Activated gamma-delta T cell treated with anti-CD3 and anti-CD28 coated beads, Interleukin-2, amount 50 U/mL, for 16 hours (primary cell): ENCODE data around the gene DRC7.
A peak's percentile ranks its signal among the peaks of the same experiment; 100 is the strongest.
"Not testable (repeated sequence)": the region's sequence is repeated elsewhere in the genome, so short reads cannot be mapped to it uniquely, and the experiment has no call there.

Source experiments
- DNase-seq: peaks from one replicate; pipeline ENCODE4 v3.0.0-alpha.2; 2020; ENCODE audit warnings: low read depth

Gene DRC7

DNA sequence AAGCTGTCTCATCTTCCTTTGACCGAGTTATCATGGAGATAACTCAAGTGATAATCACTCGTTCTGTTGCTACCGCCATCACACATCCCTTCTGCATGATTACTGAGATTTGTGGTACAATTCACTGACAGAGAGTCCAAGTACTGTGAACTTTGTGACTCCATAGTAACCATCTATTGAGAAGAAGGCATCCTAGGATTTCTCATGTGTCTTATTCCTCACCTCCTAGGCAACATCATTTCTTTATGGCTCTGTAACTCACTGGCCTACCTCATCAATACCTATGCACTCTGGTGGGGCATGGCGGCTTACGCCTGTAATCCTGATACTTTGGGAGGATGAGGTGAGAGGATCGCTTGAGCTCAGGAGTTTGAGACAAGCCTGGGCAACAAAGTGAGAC is 19.4 kb downstream of the DRC7 start:
- DNase-seq, result no peak

GRCh38 chr16:57720142-57720575 is 25.6 kb downstream of the DRC7 start:
- DNase-seq, result peak; percentile 24

GRCh38 chr16:57721356-57722209 is 27.0 kb downstream of the DRC7 start:
- no peak for DNase-seq

GRCh38 chr16:57722210-57722499 is 27.5 kb downstream of the DRC7 start:
- DNase-seq, result no peak

GRCh38 chr16:57722651-57723050 is 28.0 kb downstream of the DRC7 start:
- DNase-seq, result no peak

- DNase-seq, result no peak
These were observed 28.6 kb downstream of the DRC7 start for GRCh38 chr16:57723170-57723569.

DNA sequence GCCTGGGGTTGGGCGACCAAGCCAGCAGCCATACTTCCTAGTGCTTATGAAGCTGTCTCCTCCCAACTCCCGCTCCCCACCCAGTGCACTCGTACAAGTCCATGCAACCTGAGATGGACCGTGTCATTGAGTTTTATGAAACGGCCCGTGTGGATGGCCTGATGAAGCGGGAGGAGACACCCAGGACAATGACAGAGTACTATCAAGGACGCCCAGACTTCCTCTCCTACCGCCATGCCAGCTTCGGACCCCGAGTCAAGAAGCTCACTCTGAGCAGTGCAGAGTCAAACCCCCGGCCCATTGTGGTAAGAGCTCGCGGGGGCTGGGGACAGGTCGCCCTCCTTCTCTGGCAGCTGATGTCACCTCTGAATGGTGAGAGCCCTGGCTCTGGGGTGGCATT is 29.9 kb downstream of the DRC7 start:
- no peak for DNase-seq

GRCh38 chr16:57725151-57725550 is 30.5 kb downstream of the DRC7 start:
- no peak for DNase-seq

GRCh38 chr16:57725554-57725953 is 30.9 kb downstream of the DRC7 start:
- no peak for DNase-seq

DNA sequence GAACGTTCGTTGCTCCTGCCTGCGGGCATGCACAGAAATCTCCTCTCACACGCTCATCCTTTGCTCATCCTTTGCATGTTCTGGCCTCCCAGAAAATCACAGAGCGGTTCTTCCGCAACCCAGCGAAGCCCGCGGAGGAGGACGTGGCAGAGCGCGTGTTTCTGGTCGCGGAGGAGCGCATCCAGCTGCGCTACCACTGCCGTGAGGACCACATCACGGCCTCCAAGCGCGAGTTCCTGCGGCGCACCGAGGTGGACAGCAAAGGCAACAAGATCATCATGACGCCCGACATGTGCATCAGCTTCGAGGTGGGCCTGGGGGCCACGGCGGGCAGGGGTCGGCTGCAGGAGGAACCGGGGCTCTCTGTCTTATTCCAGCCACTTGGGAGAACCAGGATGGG is 31.4 kb downstream of the DRC7 start:
- DNase-seq, result no peak

DNA sequence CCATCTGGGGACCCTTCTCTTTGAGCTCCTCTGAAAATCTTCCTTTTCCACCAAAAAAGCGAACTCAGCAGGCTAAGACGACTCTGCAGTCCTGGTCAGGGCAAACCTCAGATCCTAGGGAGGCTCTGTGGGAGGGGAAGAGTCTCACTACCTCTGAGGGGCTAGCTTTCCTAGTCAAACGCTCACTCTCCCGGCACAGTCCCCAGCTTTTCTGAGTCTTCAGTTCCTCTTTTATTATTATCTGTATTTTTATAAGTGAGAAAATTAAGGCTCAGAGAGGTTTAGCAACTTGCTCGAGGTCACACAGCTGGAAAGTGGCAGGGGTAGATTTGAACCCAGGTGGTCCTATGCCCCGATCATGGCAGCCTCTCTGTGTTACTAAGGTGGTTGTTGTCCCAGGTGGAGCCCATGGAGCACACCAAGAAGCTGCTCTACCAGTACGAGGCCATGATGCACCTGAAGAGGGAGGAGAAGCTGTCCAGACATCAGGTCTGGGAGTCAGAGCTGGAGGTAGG is 31.9 kb downstream of the DRC7 start:
- DNase-seq, result no peak

DNA sequence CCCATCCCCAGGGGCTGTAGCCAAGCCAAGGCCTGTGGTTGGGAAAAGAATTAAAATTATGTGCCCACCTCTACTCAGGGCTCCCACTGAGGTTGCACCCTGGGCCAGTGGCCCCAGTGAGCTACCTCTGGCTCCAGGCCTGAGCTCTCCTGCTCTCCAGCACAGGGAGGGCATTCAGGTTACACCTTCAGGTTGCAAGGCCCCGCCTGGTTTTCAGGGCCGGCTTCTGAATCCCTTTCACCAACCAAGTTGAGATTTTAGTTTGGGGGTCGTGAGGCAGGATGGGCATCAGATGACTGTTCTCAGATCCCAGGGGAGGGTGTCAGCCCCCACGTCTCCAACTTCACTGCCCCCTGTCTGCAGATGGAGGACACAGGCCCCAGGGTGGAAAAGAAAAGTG is 33.0 kb downstream of the DRC7 start:
- no peak for DNase-seq

GRCh38 chr16:57728336-57729181 is 34.0 kb downstream of the DRC7 start:
- no peak for DNase-seq

DNA sequence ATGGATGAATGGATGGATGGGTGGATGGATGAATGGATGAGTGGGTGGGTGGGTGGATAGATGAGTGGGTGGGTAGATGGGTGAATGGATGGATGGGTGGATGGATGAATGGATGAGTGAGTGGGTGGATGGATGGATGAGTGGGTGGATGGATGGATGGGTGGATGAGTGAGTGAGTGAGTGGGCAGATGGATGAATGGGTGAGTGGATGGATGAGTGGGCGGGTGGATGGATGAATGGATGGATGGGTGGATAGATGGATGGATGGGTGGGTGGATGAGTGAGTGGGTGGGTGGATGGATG is 34.5 kb downstream of the DRC7 start:
- DNase-seq, result no peak

DNA sequence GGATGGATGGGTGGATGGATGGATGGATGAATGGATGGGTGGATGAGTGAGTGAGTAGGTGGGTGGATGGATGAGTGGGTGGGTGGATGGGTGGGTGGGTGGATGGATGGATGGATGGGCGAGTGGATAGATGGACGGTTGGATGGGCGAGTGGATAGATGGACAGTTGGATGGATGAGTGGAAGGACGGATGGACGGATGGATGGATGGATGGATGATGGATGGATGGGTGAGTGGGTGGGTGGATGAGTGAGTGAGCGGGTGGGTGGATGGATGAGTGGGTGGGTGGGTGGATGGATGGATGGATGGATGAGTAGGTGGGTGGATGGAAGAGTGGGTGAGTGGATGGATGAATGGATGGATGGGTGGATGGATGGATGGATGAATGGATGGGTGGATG is 35.2 kb downstream of the DRC7 start:
- not testable (repeated sequence) for DNase-seq

DNA sequence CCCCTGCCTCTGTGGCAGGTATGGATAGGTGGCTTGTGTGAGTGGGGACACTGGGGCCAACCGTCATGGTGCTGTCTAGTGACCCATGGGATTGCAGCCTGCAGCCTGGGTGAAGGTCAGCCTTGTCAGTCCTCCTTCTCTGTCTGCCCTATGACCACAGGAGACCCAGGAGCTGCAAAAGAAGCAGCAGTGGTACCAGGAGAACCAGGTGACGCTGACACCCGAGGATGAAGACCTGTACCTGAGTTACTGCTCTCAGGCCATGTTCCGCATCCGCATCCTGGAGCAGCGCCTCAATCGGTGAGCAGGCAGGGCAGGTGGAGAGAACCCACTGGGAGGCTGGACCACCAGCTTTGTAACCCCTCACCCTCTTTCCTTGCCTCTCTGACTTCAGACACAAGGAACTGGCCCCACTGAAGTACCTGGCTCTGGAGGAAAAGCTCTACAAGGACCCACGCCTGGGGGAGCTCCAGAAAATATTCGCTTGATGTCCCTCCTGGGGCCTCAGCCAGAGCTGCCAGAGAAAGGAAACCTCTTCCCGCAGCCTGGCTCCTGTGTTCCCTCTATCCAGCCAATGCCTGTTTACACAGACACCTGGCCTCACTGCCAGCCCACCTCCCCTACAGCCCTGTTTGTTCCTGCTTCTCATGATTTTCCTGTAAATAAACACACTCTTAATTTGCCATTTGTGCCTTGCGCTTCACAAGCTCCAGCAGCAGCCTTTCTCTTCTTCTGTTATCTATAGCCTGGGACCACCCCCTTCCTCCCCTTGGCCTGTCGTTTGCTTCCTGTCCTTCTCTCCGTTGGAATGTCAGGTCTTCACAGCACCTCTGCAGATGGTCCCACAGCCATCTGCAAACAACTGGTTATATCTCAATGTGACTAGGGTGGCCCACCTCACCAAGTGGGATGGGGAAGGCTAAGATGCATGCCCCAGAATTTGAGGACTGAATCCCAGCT is 36.4 kb downstream of the DRC7 start:
- DNase-seq, result no peak

DNA sequence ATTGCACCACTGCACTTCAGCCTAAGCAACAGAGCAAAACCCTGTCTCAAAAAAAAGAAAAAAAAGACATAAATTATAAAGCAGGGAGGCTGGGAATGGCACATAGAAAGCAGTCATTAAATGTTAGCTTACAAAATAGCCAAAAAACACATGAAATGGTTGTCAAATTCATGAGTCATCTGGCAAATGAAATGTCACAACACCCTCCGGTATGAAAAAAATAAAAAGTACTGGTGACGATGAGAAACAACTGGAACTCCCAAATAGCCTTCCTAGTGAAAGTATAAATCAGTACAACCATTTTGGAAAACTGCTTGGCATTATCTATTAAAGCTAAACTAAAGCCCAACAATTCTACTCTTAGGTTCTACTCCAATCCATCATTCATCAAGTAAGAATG is 37.4 kb downstream of the DRC7 start:
- DNase-seq, result no peak

GRCh38 chr16:57732714-57733113 is 38.1 kb downstream of the DRC7 start:
- no peak for DNase-seq

- no peak for DNase-seq
These were observed 39.8 kb downstream of the DRC7 start for GRCh38 chr16:57734308-57734924.

DNA sequence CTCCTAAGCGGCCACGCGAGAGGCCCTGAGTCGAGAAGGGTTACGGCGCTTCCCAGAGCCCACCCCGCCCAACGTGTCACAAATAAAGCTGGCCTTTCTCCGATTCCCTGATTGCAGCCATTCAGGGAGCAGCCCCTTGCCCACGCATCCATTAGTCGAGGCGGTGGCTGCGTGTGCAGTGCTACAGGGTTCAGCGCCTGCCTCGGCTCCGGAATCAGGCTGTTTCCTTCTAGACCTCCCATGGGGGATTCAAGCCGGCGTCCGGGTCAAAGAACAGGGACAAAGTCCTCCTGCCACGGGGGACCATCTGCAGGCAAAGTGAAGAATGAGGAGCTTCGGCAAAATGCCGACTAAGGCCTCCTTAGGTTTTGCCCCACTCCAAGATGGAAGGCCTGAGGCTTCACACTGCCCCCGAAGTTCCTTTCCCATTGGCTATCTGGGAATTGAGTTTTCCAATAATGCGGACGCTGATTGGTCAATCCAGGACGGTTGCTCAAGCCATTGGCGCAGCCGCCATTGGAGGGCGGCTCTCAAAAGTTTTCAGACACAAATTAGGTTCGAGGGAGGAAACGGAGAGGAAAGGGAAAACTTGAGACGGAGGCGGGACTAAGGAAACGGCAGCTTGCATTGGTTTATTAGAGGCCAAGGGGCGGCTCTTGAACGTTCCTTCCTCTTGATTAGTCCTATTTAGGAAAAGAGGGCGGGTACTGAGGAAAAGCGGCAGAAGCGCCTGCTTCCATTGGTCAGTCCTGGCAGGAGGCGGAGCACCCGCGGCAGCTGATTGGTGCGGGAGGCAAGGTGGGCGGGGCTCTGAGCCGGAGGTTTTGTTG is 40.5 kb downstream of the DRC7 start:
- DNase-seq, result peak; percentile 98
